ENCODE measurements around the gene SUN1. TPM values are rescaled to one million over a fixed set of nuclear protein-coding genes. Genes with fewer than 3 reads are reported as not detected.
A peak's percentile ranks its signal among the peaks of the same experiment; 100 is the strongest.

The SUN1 gene
- polyA plus RNA-seq, 3 donors = 44.2 to 154 (median 51.5) TPM

DNA sequence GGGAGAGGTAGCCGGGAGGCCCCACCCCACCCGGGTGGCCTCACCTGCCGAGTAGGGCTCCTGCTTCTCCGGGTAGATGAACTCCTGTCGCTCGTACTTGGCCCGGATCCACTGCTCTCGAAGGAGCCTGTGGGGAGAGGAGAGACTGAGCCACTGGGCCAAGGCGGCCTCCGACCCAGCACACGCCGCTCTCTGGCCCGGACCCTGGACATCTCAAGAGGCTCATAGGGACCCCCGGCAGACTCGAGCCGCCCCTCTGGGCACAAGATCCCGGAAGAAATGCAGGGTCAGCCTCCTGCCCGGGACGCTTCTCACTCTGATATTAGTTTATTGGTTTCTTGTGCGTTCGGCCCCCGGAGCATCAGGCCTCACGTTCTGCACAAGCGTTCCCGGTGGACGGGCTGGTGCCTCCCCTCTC, 87.7 kb downstream of the SUN1 start:
- peaks cover 18% of the 10 kb centered on the region for H4K20me1 ChIP-seq (ENCODE audit: insufficient read depth, low read length)
- no peak overlapping the region for H3K27ac ChIP-seq (ENCODE audit: low read depth in 1 of 2, low read length in 2 of 2)
- no peak overlapping the region for H3K4me2 ChIP-seq (replicated peaks; ENCODE audit: extremely low read depth, low read length, poor library complexity, severe bottlenecking)
- no peaks in the 10 kb centered on the region for H3K9me3 ChIP-seq (replicated peaks in 1 of 2; ENCODE audit: control insufficient read depth in 1 of 2, insufficient read depth in 1 of 2, low read length in 2 of 2)
- H3K4me3 ChIP-seq (replicated peaks in 1 of 3; ENCODE audit: low read depth in 2 of 3, low read length in 3 of 3) = no peak overlapping the region
- H3K27ac Mint-ChIP-seq = no peak overlapping the region
- no peaks in the 10 kb centered on the region for H3K9me3 Mint-ChIP-seq
- peaks cover 52% of the 10 kb centered on the region for H3K4me1 Mint-ChIP-seq
- H3K36me3 Mint-ChIP-seq = peaks cover 43 to 55% of the 10 kb centered on the region in 2 donors
- peaks cover 30 to 42% of the 10 kb centered on the region in 2 donors for H3K36me3 ChIP-seq (replicated peaks in 1 of 2; ENCODE audit: control insufficient read depth in 1 of 2, insufficient read depth in 2 of 2, low read length in 2 of 2)
- H3K4me3 Mint-ChIP-seq = no peak overlapping the region
- no peak for DNase-seq
- no peak overlapping the region for H2AFZ ChIP-seq (ENCODE audit: insufficient read depth, low read depth, low read length, poor library complexity, severe bottlenecking)
- TF ChIP-seq CTCF (IDR thresholded peaks at IDR 0.05) = no peak
- intact Hi-C loops (cut with micrococcal nuclease) = loop anchor here in 1 of 2 donors (5.0 kb wide), 1 partner anchor 37 kb away; no protein-coding TSS in a partner anchor
- H3K27me3 Mint-ChIP-seq (ENCODE audit: low read depth in 3 of 3) = peaks cover 0 to 3% (median 0%) of the 10 kb centered on the region in 3 donors
- H3K9ac ChIP-seq (ENCODE audit: insufficient read depth, low read length, poor library complexity, severe bottlenecking) = no peak overlapping the region
- 99% methylated on average over 14 of the region's 26 CpGs for WGBS (ENCODE audit: insufficient coverage)
- H3K4me1 ChIP-seq (ENCODE audit: control insufficient read depth in 1 of 2, insufficient read depth in 2 of 2, low read length in 2 of 2) = peaks cover 41 to 67% of the 10 kb centered on the region in 2 donors
- H3K27me3 ChIP-seq (ENCODE audit: control insufficient read depth in 2 of 2, insufficient read depth in 2 of 2, low read length in 2 of 2) = no peaks in the 10 kb centered on the region
- H3K79me2 ChIP-seq (ENCODE audit: insufficient read depth, low read length) = peaks cover 63% of the 10 kb centered on the region

GRCh38 chr7:920351-921070, 88.2 kb downstream of the SUN1 start:
- Mint-ChIP-seq H3K9me3 (no peaks in the 10 kb centered on the region), H3K36me3 (peaks cover 37 to 49% of the 10 kb centered on the region in 2 donors), H3K27me3 (ENCODE audit: low read depth in 3 of 3) (peaks cover 0 to 3% (median 0%) of the 10 kb centered on the region in 3 donors), H3K4me1 (peaks cover 52% of the 10 kb centered on the region), H3K4me3 (no peak overlapping the region), H3K27ac (peak overlapping the region in 2 of 7 donors; percentile 40 to 54)
- H3K27ac ChIP-seq (ENCODE audit: low read depth in 1 of 2, low read length in 2 of 2) = no peak overlapping the region
- peaks cover 13% of the 10 kb centered on the region for H4K20me1 ChIP-seq (ENCODE audit: insufficient read depth, low read length)
- H2AFZ ChIP-seq (ENCODE audit: insufficient read depth, low read depth, low read length, poor library complexity, severe bottlenecking) = no peak overlapping the region
- intact Hi-C loops (cut with micrococcal nuclease) = loop anchor here in 1 of 2 donors (5.0 kb wide), 1 partner anchor 37 kb away; no protein-coding TSS in a partner anchor
- H3K9ac ChIP-seq (ENCODE audit: insufficient read depth, low read length, poor library complexity, severe bottlenecking) = no peak overlapping the region
- no peak for TF ChIP-seq CTCF (IDR thresholded peaks at IDR 0.05)
- peaks cover 46 to 67% of the 10 kb centered on the region in 2 donors for H3K4me1 ChIP-seq (ENCODE audit: control insufficient read depth in 1 of 2, insufficient read depth in 2 of 2, low read length in 2 of 2)
- no peaks in the 10 kb centered on the region for H3K9me3 ChIP-seq (replicated peaks in 1 of 2; ENCODE audit: control insufficient read depth in 1 of 2, insufficient read depth in 1 of 2, low read length in 2 of 2)
- H3K36me3 ChIP-seq (replicated peaks in 1 of 2; ENCODE audit: control insufficient read depth in 1 of 2, insufficient read depth in 2 of 2, low read length in 2 of 2) = peaks cover 30 to 42% of the 10 kb centered on the region in 2 donors
- 66% methylated on average over 26 of the region's 40 CpGs for whole genome bisulfite sequencing (ENCODE audit: insufficient coverage)
- H3K4me2 ChIP-seq (replicated peaks; ENCODE audit: extremely low read depth, low read length, poor library complexity, severe bottlenecking) = no peak overlapping the region
- DNase-seq = no peak
- H3K79me2 ChIP-seq (ENCODE audit: insufficient read depth, low read length) = peaks cover 62% of the 10 kb centered on the region
- H3K4me3 ChIP-seq (replicated peaks in 1 of 3; ENCODE audit: low read depth in 2 of 3, low read length in 3 of 3) = no peak overlapping the region
- no peaks in the 10 kb centered on the region for H3K27me3 ChIP-seq (ENCODE audit: control insufficient read depth in 2 of 2, insufficient read depth in 2 of 2, low read length in 2 of 2)
